ENCODE results near the gene GALNT16.

GRCh38 chr14:69328765-69329164 is 68.8 kb downstream of the GALNT16 start:
- TF ChIP-seq CTCF (IDR thresholded peaks at IDR 0.05) (no peak), POLR2A (IDR thresholded peaks at IDR 0.05) (no peak)
